Kidney epithelial cell (primary cell): ENCODE measurements around the gene SLC27A3. TPM values are rescaled to one million over a fixed set of nuclear protein-coding genes. Genes with fewer than 3 reads are reported as not detected.

Experiments used
- DNase-seq: peaks from one replicate; pipeline ENCODE4 v3.0.0-alpha.2; 2010; ENCODE audit warnings: low read depth
- H3K27me3 ChIP-seq: 2 replicates; pipeline ENCODE4 v1.6.0; 2011; ENCODE audit warnings: low read length; ENCODE audit not compliant: control insufficient read depth, insufficient read depth
- H3K36me3 ChIP-seq: 2 replicates; pipeline ENCODE4 v1.5.1; 2011; ENCODE audit warnings: low read length; ENCODE audit not compliant: control insufficient read depth, insufficient read depth
- H3K4me3 ChIP-seq: 2 replicates; pipeline ENCODE4 v1.5.1; 2011; ENCODE audit warnings: low read depth, mild to moderate bottlenecking, control low read depth, low read length
- CTCF ChIP-seq: IDR thresholded peaks from 2 replicates; pipeline ENCODE4 v1.5.1; 2011; ENCODE audit warnings: mild to moderate bottlenecking, moderate library complexity, low read length, control low read depth, inconsistent platforms; ENCODE audit not compliant: insufficient read depth, poor library complexity, severe bottlenecking
- total RNA-seq: library from RNA; depleted of rRNA; stranded (reverse); fragments of >200 nt; gene quantifications from 2 replicates; pipeline ENCODE4 v1.2.3, GENCODE V29; 2015

The SLC27A3 gene
- total RNA-seq, 1 donor from 2014 or later: 2.7 TPM

- H3K36me3 ChIP-seq: no peaks in the 10 kb centered on the region
- no peak overlapping the region for H3K4me3 ChIP-seq
- no peak for TF ChIP-seq CTCF
- peaks cover 4% of the 10 kb centered on the region for H3K27me3 ChIP-seq
- DNase-seq: no peak
Measured at GRCh38 chr1:153793261-153793972, 18.2 kb downstream of the SLC27A3 start.

GRCh38 chr1:153793973-153794615 lies 18.9 kb downstream of the SLC27A3 start:
- peaks cover 4% of the 10 kb centered on the region for H3K27me3 ChIP-seq

GRCh38 chr1:153794624-153795329 lies 19.6 kb downstream of the SLC27A3 start:
- H3K36me3 ChIP-seq: no peaks in the 10 kb centered on the region
- no peak for DNase-seq
- TF ChIP-seq CTCF: no peak
- H3K4me3 ChIP-seq: no peak overlapping the region
- H3K27me3 ChIP-seq: peaks cover 4% of the 10 kb centered on the region

More at GRCh38 chr1:153793973-153794615, 18.9 kb downstream of the SLC27A3 start:
- DNase-seq: no peak
- Histone ChIP-seq H3K36me3 (no peaks in the 10 kb centered on the region), H3K4me3 (no peak overlapping the region)
- TF ChIP-seq CTCF: no peak

- Histone ChIP-seq H3K36me3 (no peaks in the 10 kb centered on the region), H3K27me3 (peaks cover 4% of the 10 kb centered on the region), H3K4me3 (no peak overlapping the region)
- no peak for TF ChIP-seq CTCF
- DNase-seq: no peak
Measured at GRCh38 chr1:153795330-153795837, 20.2 kb downstream of the SLC27A3 start.

DNA sequence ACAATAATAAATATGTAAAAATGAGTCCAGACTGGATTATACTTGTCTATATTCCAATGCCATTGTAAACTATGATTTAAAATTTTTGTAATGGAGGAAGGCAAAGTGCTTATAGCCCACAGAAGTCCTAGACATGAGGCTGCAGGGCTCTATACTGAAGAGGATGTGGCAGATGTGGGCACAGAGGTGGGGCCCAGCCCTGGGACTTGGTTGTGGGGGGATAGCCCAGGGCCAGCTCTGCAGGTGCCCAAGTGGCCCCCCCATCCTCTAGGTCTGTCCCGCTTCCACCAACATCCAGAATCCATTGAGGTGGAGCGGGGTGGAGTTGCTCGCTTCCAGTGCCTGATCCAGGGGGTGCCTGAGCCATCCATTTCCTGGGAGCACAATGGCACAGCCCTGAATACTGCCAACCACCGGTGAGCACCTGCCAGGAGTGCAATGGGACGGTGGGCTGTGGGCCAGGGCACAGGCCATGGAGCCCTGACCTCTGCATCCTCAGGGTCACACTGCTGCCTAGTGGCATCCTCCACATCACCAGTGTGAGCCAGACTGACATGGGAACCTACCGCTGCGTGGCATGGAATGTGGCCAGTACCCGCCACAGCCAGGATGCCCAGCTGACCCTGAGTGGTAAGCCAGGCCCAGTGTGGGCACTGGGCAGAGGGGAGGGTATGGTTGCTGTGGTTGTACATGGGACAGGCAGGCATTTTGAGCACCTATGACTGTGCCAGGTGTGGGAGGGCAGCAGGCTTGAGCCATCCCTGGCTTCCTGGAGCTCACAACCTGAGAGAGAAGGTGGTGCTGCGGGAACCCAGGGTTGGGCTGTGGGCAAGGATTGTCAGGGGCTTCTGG lies 21.0 kb downstream of the SLC27A3 start:
- peaks cover 4% of the 10 kb centered on the region for H3K27me3 ChIP-seq
- no peak for TF ChIP-seq CTCF
- DNase-seq: no peak

More for the DNA sequence above, 21.0 kb downstream of the SLC27A3 start:
- Histone ChIP-seq H3K36me3 (peaks cover 1% of the 10 kb centered on the region), H3K4me3 (no peak overlapping the region)
